HG03095 (cell line): ENCODE measurements around the gene OR52B2.
A peak's percentile ranks its signal among the peaks of the same experiment; 100 is the strongest.

Source experiments
- ATAC-seq: cut with Tn5 transposase; IDR thresholded peaks from one replicate; pipeline ENCODE4 v1.9.1; 2021; ENCODE audit warnings: moderate library complexity; ENCODE audit not compliant: unreplicated experiment

OR52B2 gene

DNA sequence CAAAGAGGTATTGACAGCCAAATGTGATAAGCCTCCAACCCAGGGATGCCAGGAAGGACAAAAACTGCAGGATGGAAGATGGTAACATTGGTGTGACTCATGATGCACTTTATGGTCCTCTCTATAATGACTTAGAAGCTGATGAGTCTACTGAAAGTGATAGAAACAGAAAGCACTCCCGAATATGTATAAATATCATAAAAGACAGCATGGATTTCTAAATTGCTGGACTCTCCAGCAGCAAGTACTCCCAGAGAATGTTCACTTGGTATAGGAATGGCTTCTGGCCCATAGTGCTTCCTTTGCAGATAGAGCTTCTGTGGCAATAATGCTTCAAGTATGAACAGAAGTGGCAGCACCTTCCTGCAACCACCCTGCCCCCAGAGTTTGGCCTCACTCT lies at the start of gene OR52B2:
TSS of gene OR52B2 (minus strand) at position 101 of the 400 bp plus-strand sequence. CDS start at position 101, 0 bp downstream.
- no peak for ATAC-seq

DNA sequence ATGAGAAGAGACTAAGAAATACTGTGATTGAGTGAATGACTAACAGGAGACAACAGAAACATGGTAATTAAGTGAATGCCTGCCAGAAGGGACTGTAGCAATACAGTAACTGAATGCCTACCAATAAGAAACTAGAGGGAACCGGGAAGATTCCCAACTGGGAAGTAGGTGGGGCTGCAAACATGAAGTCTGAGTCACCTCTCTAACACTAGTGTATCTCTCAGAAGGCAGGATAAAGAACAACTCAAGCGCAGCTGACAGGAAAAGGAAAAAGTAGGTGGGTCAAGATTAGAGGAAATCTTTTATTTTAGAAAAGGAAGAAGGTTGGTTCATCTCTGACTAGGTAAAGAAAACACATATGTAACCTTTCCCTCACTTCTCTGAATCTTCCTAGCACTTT lies 49.2 kb upstream of the OR52B2 start:
- ATAC-seq = no peak

DNA sequence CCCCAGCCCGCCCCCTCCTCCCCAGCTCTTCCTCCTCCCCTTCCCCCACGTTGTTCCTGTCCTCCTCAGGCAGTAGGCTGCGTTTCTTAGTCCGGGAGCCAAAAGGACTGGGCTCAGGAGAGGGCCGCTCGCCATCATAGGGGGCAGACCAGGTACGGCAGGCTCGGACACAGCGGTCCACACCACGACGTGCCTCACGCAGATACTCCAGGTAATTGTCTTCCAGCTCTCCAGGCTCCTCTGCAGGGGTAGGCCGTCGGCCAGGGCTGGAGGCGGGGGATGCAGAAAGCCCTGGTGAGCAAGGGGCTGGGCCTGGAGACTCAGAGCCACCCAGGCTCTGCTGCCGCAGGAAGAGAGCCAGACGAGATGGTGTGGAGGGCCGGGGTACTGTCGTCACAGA lies 47.6 kb upstream of the OR52B2 start:
- ATAC-seq = no peak

DNA sequence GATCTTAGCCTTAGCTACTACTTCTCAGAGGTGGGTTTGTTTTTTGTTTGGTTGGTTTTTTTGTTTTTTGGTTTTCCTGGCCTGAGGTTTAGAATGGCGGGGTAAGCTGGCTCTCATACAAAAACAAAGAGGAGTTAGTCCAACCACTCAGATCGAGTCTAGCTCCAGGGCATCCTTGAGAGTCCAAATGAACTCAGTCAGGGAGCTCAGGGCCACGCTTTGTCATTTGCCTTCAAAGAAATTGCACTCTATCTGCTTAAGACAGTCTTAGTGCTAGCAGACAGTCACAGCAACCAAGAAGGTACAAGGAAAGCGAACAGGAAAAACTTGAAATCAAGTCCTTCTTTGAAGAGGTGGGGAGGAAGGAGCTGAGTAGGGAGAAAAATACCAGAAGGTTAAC lies 46.4 kb upstream of the OR52B2 start:
- ATAC-seq = no peak

DNA sequence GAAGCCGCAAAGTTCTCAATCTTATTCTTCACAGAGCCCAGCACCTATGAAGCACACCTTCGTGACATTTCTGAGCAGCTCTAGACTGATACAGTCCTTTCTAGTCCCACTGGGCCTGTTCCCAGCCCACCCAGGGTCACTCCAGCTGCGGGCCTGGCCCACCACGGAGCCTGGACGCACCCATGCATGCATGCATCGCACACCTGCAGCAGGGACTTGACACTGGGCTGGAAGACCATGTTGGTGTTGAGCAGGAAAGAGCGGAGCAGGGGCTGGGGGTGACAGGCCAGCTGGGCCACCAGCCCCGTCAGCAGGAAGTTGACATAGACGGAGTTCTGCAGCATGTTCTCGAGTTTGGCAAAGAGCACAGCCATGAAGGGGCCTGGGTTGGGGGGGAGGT lies 44.4 kb upstream of the OR52B2 start:
- no peak for ATAC-seq

DNA sequence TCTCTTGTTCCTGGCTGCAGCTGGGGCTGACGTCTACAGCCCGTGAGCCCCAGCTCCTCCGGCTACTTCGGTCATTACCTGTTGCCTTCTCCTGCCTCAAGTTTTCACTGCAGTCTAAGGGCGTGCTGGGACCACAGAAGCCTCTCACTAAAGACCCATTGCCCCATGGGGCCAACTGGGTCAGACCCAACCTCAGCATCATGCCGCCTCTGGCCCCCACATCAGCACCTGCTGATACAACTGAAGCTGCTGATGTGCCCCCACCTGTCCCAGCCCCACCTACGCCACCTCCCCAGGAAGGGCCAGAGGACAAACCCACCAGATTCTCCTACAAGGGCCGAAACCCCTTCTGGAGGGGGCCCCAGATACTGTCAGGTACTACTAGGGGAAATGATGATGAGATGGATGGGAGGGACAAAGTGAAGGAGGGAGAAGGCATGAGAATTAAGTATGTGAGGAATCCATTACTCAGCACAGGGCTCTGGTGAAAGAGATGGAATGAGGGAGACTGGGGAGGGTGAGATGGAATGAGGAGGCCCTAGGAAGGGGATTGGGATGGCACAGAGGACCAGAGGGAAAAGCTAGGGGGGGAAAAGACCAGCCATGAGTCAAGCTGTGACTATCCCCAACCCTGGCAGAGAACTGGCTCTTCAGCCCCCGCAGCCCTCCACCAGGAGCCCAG lies 40.3 kb upstream of the OR52B2 start:
- no peak for ATAC-seq

DNA sequence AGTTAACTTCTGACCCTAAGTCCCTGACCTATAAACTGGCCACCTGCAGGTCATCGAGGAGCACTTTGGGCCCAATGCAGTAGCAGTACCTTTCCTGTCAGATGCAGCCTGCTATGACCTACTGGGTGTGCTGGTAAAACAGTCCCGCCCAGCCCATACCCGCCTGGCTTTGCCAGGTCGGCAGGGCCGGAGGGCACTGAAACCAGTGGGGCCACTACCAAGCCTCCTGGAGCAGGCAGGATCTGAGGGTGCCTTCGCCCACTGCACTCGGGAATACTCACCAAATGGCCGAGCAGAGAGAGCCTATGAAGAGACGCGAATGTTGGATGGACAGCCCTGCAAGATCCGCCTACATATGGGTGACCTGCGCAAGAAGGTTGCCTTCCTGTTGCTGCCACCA lies 39.7 kb upstream of the OR52B2 start:
- no peak for ATAC-seq

DNA sequence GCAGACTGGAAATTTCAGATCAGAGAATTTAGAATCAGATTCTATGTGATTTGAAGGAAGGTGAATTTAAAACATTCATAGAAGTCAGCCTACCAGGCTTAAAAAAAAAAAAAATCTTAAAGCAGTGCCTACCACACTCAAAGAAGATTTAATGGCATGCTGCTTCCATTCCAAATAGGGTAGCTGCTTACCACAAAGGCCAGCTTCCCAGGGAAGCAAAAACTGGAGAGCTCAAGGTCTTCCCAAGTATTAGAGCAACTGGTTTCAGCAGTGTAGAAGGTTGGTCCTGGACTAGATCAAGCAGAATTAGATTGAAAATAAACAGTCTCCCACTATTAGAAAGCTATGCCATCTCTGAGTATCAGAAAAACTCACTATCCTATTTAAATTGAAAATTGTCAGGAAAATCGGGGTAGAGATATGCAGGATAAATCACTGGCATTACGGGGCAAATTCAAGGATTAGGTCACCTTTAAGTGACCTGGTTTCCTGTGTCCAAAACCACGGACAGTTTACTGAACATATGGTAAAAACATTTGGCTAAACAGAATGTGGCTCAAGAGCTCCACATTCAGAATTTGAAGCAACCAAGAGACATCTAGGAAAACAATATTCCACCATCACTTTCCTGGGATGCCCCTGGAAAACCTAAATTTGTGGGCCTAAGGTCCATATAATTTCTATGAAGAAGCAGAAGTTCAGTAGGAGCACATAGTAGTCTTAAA lies 36.5 kb upstream of the OR52B2 start:
- no peak for ATAC-seq

DNA sequence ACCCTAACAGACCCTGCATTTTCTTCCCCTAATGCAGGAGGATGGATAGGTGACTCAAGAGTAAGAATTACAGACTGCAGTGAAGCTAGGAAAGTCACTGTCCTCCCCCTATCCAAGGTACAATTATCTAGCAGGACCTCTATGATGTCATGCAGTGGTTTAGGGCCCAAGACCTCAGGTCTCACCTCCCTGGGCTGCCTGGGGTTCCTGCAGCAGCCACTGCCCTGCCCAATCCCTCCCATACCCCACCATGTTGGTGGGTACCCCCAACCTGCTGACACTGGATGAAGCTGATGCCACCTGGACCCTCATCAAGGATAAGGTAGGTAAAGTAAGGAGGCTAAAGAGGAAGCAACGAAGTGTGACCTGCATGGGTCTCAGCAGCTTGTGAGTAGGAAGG lies 35.2 kb upstream of the OR52B2 start, which contains the start of gene C11orf42:
TSS of gene C11orf42 (plus strand) at position 192 of the 400 bp plus-strand sequence. CDS start at position 251, 59 bp downstream.
- no peak for ATAC-seq

DNA sequence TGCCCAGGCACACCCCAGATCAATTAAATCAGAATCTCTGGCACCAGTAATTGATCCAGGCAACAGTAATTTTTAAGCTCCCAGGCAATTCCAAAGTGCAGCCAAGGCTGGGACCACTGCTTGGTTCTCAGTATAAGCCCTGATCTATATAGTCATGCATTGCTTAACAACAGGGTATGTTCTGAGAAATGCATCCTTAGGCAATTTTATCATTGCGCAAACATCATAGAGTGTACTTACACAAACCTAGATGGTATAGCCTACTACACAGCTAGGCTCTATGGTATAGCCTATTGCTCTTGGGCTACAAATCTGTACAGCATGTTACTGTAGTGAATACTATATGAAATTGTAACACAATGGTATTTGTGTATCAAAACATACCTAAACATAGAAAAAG lies 34.6 kb upstream of the OR52B2 start:
- ATAC-seq = no peak

DNA sequence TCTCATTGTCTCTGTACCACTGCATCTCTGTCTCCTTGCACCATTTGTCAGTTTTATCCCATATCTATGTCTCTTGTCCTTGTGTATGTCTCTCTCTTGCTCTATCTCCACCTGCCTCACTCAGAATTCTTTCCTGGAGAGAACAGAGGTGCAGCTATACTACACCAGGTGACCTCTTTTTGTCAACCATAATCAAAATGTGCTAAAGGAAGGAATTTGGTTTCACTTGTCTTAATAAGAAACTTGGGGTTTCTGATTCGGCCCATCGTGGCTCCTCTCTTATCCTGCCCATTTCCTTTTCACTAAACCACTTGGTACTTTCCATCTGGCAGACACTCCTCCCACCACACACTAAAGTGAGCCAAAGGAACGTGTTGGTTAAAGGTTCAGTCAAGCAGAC lies 33.2 kb upstream of the OR52B2 start:
- peak; percentile 72 for ATAC-seq

DNA sequence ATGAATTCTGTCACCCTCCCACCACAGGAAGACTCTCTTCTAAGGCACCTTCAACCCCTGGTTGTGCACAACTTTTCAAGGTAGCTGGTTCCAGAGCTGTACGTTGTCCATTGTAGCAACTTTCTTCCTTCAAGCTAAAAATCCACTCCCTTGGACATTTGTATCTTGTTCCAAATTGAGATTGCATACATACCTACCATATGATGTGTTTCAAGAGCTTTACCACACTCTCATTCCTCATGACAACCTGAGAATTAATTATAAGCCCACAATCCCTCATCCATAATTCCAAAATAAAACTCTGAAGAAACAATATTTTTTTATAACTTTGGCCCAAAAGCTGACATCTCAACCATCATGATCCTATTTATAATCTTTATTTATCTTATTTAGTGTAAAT lies 31.9 kb upstream of the OR52B2 start:
- ATAC-seq = no peak

DNA sequence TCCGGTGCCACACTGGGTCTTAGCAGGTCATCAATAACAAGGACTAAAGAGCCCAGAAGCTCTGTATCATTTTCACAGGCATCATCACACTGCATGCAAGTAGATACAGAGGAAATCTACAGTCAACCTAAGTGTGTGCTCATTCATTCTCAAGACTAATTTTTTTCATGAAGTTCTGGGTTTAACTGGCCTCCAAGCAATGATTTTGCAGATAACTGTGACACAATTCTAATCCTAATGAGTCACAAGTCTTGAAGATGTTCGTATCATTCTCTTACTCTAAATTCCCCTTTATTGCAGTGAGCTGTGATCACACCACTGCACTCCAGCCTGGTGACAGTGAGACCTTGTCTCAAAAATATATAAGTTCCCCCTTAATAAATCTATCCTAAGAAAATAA lies 31.4 kb upstream of the OR52B2 start:
- no peak for ATAC-seq

DNA sequence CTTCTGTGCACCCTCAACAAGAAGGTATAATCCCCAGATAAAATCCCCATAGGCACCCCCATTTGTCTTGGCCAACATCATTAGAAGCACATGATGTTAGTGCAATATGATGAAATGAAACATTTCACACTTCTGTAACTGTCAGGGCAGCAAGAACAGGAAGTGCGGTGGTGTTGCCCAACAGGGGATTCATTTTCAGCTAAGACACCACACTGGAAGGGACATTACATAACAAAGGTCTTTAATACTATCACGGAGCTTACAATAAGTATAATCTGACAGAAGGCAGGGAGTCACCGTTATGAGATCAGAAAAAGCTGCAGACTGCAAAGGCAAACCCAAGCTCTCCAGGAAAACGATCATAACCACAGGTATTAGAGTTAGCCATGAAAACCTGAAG lies 30.8 kb upstream of the OR52B2 start:
- ATAC-seq = no peak

DNA sequence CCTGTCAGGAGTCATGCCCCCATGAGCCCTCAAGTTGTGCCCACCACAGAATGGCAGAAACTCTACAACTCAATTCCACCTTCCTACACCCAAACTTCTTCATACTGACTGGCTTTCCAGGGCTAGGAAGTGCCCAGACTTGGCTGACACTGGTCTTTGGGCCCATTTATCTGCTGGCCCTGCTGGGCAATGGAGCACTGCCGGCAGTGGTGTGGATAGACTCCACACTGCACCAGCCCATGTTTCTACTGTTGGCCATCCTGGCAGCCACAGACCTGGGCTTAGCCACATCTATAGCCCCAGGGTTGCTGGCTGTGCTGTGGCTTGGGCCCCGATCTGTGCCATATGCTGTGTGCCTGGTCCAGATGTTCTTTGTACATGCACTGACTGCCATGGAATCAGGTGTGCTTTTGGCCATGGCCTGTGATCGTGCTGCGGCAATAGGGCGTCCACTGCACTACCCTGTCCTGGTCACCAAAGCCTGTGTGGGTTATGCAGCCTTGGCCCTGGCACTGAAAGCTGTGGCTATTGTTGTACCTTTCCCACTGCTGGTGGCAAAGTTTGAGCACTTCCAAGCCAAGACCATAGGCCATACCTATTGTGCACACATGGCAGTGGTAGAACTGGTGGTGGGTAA lies 29.2 kb upstream of the OR52B2 start, which contains the start of gene OR52W1:
TSS of gene OR52W1 (plus strand) at position 51 of the 637 bp plus-strand sequence. CDS start at position 51, 0 bp downstream.
- ATAC-seq = no peak

DNA sequence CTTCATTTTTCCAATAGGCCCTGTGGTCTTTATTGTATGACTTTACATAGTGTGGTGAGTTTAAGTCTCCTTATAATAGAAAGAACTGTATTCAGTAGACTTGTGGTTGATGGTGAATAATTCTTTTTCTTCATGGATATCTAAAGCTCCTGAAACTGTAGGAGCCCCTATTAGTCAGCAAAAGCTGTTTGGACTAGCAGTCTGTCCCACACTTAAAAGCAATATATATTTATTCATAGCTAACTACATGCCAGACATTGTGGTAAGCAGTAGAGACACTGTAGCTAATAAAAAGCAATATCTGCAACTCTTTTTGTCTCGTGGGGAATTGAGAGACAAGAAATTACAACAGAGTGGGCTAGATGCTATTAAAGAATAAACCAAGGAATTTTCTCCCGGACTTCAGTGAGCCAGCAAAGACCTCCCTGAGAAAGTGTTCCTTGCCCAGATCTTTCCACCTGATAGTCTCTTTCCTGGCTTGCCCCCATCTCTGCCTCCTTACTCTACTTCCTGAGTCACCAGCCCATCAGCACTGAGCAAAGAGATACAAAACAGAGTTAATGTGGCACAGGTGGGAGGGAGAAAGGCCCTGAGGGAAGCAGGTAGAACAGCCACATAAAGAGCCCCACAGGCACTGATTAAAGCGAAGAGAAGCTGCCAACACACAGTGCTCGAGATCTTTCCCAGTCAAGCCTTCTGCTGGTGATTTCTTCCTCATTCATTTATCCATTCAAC lies 27.5 kb upstream of the OR52B2 start:
- ATAC-seq = no peak

DNA sequence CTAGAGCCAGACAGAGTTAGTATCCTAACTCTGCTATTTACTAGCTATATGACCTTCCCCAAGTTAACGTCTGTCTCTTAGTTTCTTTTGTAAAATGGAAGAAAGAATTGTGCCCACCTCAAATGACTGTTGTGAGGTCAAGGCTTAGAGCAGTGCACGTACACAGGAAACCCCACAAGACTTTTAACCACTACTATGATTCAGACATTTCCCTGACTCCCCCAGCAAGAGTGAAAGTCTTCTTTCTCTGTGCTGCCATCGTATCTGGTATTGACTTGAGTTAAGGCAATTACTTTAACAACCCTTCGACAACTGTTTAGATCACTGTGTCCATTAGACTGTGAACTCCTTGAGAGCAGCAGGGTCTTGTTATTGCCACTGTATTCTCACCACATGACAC lies 26.3 kb upstream of the OR52B2 start:
- no peak for ATAC-seq

DNA sequence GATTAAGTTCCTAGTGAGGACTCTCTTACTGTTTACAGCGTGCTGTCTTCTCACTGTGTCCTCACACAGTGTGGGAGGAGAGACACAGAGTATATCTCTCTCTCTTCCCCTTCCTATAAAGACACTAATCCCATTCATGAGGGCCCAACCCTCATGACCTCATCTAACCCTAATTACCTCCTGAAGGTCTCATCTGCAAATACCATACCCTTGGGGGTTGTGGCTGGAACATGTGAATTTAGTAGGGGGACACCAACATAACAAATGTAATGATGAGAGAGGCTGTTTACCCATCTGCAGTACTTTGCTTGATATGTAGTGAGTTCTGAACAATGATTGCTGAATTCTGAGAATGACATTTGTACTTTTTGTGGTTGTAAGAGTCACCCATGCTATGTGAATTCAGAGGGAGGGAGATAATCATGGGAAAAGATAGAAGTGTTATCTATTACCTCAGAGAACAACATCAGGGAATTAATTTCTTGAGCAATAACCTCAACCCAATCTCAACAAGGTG lies 24.0 kb upstream of the OR52B2 start:
- no peak for ATAC-seq

DNA sequence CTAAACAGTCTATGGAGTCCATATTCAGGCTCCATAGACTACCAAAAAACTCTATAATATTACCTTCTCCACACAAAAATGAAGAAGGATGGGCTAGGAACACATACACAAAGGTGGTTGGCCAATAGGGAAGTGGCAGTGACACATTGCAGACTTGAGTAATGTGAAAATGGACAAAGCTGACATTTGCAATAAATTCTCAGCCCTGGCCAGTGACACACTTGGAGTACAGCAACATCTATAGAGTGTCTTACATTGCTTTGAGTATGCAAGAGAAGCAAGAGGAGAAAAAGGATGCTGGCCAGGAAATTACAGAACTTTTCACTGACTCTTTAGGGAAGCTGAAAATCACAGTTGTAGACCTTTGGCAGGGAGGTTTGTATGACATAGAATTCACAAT lies 21.6 kb upstream of the OR52B2 start:
- ATAC-seq = no peak

DNA sequence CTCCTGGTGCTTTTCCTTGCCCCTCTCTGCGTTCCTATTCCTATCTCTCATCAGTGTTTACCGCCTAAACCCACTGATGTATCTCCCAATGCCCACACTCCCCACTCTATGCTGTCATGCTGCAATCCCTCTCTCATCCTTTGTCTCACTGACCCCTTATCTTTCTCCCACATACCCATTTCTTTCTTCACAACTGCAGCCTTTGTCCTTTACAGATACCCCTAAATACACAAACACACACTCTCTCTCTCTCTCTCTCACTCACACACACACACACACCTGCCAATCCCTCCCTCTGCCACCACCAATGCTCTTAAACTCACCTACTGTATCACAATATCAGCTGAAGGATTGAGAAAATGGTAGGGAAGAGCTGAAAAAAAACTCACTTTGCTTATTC lies 5.3 kb upstream of the OR52B2 start:
- ATAC-seq = no peak
